Left ventricle myocardium superior (tissue), 1 donor: Measurements from ENCODE around the gene CCN6. TPM values are rescaled to one million over a fixed set of nuclear protein-coding genes. Genes with fewer than 3 reads are reported as not detected.
"Not testable (repeated sequence)": the region's sequence is repeated elsewhere in the genome, so short reads cannot be mapped to it uniquely, and the experiment has no call there.

Experiments used
- ATAC-seq: fragments of 200-7000 bp; cut with Tn5 transposase; one replicate; pipeline ENCODE4 v1.9.1; 2020; ENCODE audit warnings: mild to moderate bottlenecking, moderate library complexity
- DNase-seq: peaks from one replicate; pipeline ENCODE4 v3.0.0-alpha.2; 2020
- intact Hi-C: fragments of 100-400 bp; cut with micrococcal nuclease; formaldehyde crosslinking; loops from one replicate; pipeline ENCODE4 v1.11.0; 2022
- total RNA-seq: library from RNA; stranded (reverse); fragmentation: NEBNext Ultra II Directional; extraction: Animal tissue kit (Norgen Biotek cat#: 25700); gene quantifications from one replicate; pipeline ENCODE4 v1.2.1, GENCODE V29; 2021
- donor health status: DM: no; HTN: yes; CAD: no; lungs with severe emphysema.

Gene CCN6
- total RNA-seq, 1 donor from 2014 or later = not detected

DNA sequence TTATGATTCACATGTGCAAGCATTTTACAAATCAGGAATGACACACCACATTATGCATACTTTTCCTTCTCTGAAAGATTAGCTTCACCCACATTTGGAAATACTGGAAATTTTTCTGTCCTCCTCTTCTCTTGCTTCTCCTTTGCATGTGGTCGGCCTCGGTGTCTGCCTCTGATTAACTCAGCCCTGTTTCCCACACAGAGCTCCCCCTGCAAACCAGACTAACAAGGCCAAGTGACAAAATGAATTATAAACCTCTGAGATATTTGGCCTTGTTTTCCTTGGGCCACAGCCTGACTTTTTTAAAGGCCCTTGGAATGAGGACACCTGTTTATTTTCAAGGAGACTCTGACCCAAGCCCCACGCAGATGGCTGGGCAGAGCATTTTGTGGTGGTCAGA is 9.0 kb upstream of the CCN6 start:
- DNase-seq (no peak), ATAC-seq (no peak)
- intact Hi-C loops = no loop called here

DNA sequence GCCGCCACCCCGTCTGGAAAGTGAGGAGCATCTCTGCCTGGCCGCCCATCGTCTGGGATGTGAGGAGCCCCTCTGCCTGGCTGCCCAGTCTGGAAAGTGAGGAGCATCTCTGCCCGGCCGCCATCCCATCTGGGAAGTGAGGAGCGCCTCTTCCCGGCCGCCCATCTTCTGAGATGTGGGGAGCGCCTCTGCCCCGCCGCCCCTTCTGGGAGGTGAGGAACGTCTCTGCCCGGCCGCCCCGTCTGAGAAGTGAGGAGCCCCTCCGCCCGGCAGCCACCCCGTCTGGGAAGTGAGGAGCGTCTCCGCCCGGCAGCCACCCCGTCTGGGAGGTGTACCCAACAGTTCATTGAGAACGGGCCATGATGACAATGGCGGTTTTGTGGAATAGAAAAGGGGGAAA is 6.4 kb upstream of the CCN6 start:
- intact Hi-C loops, DNase-seq: not testable (repeated sequence)

DNA sequence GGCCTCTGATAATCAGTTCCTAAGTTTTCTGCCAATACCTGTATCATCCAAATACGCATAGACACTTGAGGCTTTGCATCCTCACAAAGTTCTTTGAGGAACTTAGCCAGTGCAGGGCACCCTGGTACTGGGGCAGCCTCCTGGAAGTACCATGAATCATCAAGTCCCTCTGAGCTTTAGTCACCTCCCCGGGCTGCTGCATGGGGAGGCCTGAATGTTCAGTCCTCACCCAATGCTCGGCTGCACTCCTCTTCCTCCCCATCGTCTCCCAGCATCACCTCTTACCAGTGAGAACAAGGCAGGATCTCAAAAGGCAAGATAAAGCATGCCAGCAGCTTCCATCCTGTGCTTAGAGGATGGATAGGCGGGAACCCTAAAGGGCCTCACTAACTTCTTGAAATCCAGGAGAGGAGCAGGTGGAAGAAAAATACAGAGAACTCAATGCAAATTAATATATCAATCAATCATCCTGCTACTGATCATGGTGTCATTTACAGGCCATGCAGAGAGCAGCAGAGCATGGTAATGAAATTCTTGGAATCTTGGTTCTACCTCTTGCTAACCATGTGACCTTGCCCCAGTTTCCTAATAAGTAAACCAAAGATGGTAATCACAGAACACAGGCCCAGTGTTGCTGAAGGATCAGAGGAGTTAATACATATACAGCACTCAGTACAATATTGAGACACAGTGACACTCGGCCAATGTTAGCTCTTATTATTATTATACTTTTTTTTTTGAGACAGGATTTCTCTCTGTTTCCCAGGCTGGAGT is 4.7 kb upstream of the CCN6 start:
- no peak for ATAC-seq
- no peak for DNase-seq
- intact Hi-C loops = no loop called here

More for the DNA sequence above, 6.4 kb upstream of the CCN6 start:
- ATAC-seq = not testable (repeated sequence)

DNA sequence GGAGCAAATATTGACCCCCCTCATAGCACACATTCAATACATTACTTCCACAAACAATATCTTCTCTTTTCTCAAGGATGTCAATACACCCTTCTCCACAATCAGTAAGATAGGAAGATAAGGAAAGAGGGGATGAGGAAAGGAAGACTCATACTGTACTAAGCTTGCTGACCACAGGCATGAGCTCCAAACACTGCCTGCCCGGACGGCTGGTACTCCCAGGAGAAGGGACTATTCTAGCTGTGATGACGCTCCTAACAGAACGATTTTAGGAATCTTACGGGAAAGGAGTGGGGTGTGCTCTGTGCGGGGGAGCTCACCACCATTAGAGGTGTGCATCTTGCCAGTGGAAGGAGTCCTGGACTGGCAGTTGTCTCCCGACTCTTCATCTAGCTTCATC is 3.9 kb upstream of the CCN6 start:
- ATAC-seq (no peak), DNase-seq (no peak)
- intact Hi-C loops = no loop called here

DNA sequence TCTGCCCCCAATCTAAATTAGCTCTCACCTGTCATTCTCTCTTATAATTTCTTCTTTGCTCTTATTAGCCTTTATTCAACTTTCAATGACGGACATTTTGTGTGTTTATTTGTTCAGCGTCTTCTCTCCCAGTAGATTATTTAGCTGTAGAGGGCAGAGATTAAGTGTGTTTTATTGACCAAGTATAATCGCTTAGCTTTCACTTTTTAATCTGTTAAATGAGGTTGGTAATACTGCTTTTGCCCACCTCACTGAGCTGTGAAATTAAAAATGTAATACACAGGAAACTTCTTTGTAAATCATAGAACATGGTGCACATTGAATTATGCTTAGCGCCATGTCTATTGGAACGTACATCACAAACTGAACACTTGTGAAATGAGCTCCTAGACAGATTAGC is 3.5 kb upstream of the CCN6 start:
- DNase-seq (no peak), ATAC-seq (no peak)
- intact Hi-C loops = no loop called here

DNA sequence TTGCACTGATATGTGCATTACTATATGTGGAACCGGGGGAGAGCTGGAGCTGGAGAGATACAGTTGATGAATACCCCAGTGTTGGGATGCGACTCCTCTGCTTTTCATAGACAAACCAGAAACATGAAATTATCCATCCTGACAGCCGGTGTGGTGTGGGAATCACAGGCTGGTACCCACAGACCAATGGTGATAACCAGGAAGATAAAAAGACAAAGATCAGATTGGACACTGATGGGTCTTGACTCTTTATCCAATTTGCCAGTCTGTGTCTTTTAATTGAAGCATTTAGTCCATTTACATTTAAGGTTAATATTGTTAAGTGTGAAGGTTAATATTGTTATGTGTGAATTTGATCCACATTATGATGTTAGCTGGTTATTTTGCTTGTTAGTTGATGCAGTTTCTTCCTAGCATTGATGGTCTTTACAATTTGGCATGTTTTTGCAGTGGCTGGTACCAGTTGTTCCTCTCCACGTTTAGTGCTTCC is 2.6 kb upstream of the CCN6 start:
- intact Hi-C loops = not testable (repeated sequence)

DNA sequence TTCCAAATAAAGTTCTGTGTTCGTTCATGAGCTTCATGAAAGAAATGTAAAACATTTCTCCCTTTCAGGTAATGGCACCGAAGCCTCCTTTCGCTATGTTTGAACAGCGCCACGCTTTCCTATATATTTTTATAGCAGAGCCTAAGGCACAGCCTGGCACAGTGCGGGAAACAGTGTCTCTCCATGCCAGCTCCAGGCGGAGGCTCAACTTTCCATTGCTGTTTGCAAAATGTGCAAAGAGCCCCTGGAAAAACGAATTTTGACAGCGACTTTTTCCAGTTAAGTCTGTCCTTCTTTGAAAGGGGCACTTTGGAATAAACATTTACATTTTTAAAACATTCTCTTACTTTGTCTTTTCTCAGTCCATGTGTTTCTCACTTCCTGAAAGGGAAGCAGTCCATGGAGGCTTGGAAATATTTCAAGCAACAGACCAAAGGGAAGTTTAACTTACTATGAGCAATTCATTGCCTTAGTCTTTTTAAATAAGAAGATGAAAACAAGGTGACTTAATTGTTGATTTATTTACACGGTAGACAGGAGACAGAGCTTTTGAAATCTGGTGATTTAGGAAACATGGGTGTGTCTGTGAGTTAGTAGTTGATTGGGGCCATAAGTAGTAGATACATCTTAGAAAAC is 769 bp downstream of the CCN6 start:
- intact Hi-C loops = no loop called here

More for the DNA sequence above, 2.6 kb upstream of the CCN6 start:
- ATAC-seq, DNase-seq: not testable (repeated sequence)

DNA sequence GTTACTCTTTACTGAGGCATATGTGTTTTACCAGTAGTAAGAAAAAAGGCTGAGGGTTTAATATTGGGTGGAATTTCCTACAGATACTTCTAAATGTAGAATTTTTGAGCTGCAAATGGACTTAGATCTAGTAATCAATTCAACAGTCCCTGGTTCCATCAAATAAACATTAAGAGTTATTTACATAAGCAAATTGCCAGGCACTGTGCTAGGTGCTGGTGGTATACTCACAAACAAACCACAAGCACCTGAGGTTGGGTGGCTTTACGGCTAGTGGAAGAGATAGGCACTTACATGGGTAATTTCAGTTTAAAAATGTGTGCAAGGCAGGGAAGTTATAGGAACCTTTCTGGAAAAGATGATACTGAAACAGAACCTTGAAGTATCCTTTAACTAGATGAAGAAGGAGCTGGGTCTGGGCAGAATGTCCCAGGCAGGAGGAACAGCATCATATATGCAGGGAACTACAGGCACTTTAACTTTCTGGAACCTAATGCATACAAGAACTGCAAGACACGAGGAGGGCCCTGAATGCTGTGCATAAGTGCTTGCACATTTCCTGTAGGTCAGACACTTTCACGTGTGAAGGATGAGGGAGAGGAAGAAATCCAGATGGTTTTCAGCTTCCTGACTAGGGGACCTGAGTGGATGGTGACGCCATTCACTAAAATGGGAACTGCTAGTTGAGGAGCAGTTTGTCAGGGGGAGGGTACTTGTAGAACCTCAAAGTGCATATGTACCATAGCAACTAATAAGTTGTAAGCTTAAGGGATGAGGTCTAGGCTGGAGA is 4.5 kb downstream of the CCN6 start:
- DNase-seq (no peak), ATAC-seq (no peak)
- intact Hi-C loops = no loop called here

More for the DNA sequence above, 769 bp downstream of the CCN6 start:
- ATAC-seq = no peak
- no peak for DNase-seq

DNA sequence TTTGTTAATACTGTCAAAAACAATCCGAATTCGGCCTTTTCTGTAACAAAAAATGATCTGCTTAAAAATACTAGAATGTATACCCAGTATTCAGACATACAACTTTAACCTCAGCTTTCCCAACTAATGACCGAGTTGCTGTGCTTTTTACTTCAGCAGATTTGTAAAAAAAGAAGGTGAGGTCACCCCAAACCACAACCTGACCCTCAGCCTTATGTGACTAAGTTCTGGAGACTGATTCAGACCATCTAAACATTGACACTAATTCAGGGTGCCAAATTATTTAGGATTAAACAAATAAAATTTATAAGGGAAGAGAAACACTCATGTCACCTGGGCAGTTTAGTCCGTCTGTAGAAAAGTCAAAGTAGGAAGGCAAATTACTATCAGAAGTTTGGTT is 7.7 kb downstream of the CCN6 start:
- ATAC-seq = no peak
- no peak for DNase-seq
- intact Hi-C loops = no loop called here

DNA sequence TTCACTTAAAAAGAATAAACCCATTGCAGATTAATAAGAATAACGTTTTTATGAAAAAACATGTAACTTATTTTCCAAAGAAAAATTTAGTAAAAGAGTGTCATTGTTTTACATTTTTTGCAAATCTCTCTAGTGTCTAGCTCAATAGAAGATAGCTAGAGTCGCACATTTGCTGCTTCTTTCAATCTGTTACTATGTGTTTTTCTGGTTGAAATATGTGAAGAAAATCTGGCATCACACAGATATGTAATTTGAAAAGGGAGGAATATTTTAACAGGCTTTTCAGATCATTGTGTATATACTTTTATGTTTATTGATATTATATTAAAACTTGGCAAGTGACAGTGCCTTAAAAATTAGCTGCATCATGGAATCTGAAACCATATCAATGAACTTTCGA is 9.1 kb downstream of the CCN6 start:
- no peak for DNase-seq
- ATAC-seq = no peak
- intact Hi-C loops = no loop called here

DNA sequence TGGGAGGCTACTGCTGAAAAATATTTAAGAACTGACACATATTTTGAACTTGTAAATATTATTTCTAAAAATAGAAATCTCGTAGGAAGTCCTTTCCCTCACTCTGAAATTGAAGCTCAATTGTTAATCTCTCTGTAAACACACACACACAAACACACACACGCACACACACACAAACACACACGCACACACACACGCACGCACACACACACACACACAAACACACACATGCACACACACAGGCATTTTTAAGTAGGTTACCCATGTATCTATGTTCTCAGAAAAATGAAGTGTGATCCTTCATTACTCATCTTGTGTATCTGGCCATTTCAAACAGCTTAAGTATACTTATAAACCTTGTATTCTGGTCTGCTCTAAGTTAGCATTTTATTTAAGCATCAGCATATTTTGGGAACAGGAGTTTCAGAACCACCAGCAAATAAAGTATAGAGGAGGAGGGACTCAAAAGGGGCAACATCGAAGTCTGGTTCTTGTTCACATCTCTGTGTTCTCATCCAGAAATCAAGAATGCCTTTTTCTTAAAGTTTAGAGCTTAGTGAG is 11.6 kb downstream of the CCN6 start:
- ATAC-seq (no peak), DNase-seq (no peak)
- intact Hi-C loops = no loop called here

DNA sequence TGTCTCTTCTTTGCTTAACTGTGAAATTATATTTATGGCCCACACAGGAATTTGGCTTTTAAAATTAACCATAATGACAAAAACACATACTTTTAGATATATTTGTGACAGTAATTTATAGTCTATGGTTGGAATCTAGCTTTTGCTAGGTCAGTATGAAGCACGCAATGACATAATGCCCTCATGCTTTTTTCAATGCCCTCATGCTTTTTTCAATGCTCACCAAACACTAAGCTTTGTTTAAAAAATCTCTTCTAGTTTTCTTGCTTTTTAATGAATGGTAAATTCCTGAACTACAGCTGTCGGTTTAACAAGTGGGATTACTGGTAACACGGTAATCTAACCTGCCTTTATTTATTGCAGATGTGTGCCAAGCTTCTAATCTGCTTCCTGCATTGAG is 12.7 kb downstream of the CCN6 start:
- DNase-seq (no peak), ATAC-seq (no peak)
- intact Hi-C loops = no loop called here

DNA sequence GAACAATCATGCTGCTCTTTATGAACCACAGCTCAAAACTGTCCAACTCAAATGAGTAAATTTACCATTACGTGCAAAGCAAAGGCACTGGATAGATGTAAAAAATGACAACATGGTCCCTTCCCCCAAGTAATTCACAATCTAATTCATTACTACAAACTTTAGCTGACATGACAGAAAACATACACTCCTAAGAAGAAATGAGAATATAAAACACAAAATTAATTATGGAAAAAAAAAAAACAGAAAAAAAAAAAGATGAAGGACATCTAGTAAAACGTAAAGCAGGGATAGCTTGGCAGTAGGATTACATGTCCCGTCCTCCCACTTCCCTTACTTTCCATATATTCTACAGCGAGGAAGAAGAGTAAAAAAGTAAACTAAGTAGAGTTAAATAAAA is 27.7 kb downstream of the CCN6 start:
- ATAC-seq (no peak), DNase-seq (no peak)
- intact Hi-C loops = no loop called here

DNA sequence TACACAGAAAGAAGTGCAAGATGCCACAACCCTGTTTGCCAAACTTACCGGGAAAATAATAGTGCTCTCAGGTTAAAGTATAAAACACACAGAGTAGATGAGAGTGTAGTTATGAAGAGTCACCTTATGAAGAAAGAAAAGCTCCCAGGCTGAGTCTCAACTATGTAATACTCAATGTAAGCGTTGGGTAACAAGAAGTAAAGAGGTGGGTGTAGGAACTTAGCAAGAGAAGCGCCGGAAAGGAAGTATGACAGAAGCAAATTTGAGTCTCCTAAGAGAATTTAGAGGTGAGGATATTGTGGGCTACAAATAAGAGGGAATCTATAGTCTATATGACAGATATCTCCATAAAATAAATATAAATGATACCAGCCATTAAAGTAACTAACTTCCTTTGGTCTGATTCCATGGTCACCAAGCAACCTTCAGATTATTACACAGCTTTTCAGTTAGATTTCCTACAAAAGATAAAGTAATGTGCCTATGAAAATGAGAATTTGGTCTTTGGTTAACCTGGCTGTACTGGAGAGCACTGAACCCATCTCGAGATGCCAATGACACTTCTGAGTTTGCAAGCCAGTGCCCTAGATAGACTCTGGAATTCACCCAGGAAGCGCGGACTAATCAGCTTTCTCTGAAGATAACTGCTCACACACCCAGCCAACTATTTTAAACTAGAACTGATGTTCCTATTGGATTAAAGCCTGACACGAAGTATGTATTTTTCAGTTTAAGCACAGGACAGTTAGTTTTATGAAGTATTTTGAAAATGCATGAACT is 31.6 kb downstream of the CCN6 start:
- DNase-seq = peak; percentile 27
- ATAC-seq = peak; percentile 65
- intact Hi-C loops = no loop called here

DNA sequence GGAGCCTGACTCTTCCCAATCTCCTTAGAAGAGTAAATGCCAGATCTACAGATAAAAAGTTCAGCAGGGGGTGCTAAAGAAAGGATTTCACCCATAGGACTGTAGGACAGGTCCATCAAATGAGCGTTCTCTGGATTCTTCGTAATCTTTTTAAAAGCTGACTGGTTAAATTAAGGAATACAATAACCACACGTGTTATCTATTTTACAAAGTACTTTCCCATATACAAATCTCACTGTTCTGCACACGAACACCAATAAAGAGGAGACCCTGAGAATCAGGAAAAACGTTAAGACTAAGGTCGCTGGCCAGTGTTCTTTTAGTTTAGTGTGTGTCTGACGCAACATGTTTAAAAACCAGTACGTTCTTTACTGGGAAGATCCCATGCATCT is 32.8 kb downstream of the CCN6 start:
- intact Hi-C loops = no loop called here
- DNase-seq = no peak
- ATAC-seq = peak; percentile 34

DNA sequence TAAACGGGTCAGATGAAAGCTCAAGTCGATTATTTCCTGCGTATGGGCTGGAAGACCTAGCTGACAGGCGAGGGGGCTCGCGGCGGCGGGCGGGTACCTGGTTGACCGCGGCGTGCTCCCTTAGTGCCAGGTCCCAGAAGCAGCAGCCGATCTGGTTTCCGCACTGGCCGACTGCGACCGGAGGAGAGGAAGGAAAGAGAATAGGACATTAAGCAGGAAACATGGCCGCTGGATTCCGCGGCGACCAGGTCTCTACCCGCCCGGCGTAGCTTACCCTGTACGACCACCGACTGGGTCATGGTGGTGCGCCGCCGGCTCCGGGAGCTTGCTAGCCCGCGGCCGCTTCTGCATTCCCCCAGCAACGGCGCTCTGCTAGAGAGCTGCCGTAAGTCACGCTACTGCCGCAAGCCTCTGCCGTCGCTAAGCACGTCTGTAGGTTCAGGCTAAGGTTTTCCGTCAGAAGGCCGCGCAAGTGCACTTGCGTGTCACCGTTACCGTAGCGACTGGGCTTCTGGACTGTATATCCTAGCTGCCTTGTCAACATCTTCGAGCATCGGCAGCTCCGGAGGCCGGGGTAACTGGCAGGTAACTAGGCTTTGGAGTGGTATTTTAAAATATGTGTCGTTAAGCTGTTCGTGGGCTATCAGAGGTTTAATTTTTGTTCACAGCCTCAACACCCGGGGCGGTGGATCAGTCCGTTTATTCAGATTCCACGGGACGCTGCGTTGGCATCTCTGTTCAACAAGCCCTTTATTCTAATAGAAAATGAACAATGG is 33.4 kb downstream of the CCN6 start, which contains the start of the genes FAM229B and TUBE1:
Gene FAM229B, plus strand, starts transcription at position 456 of the 776 bp plus-strand sequence. CDS start 11,693 bp downstream, outside the sequence.
Gene TUBE1, minus strand, starts transcription at position 347 of the 776 bp plus-strand sequence. Its CDS starts 48 bp downstream, at position 299.
- DNase-seq (peak; percentile 94), ATAC-seq (peak; percentile 93)
- intact Hi-C loops = no loop called here

DNA sequence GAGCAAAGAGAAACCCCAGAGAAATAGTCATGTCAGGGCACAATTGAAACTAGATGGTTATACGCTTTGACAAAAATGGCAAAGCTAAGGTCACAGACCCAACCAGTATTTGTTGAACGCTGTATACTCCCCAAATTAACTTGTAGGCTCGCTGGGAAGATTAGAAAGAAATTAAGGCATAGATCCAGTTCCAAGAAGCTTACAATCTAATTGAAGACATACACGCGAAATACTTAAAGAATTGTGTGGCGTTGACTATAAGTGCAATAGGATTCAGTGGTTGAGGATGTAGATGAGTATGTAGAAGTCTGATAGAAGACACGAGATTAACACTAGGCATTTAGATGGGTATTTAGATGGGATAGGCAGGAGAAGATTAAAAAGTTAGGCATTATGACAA is 34.0 kb downstream of the CCN6 start:
- intact Hi-C loops = no loop called here

DNA sequence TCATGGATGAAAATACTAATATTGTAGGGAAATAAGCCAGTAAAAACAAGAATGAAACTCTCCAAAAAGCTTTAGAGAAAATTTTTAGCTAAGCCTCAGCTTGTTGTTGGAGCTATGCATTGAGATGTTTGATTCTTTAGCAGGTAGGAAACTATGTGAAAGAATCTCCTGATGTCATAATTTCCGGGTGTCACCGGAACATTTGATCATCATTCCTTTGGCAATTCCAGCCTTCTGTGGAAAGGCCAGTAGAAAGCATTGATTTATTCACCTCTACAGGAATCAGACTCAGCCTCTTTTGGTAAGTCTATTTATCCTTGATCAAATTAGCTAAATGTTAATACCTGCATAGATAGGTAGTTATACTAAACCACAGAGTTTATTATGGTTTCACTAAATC is 43.0 kb downstream of the CCN6 start:
- intact Hi-C loops = no loop called here
- ATAC-seq (no peak), DNase-seq (no peak)

More for the DNA sequence above, 34.0 kb downstream of the CCN6 start:
- DNase-seq = no peak
- ATAC-seq = no peak
